ENCODE measurements around the gene SLC2A3.
"Not testable (repeated sequence)": the region's sequence is repeated elsewhere in the genome, so short reads cannot be mapped to it uniquely, and the experiment has no call there.

SLC2A3 gene

DNA sequence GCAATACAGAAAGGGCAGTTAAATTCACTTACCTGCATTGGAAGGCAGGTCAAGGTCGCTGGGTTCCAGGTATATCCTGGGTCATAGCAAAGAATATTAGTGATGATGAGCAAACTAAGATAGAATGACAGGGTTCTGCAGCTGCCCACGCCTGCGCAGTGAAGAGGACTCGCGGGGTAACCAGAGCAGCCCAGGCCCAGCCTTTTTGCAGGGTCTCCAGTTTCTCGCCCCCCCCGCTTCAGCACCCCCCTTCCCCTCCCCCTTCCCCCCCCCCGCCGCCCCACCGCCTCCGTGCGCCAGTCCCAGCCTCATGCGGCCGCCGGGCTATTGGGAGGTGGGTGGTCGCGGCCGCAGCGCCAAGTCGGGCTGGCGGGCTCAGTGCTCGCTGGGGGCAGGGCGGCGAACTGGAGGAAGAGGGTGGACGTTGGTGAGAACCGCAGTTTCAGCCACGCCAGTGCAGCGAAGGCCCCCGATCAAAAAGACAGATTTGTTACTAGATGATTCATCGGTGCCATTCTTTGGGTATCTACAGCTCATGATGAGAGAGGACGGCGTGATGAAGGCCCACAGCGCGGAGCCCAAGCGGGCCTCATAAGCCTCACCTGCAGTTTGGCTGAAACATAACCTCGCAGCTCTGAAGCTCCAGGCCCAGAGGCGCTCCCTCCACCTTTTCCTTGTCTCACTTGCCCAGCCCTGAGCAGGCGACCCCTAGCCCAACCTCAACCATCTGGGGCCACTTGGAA lies 20.2 kb downstream of the SLC2A3 start:
- H3K27ac ChIP-seq = no peak overlapping the region
- no peaks in the 10 kb centered on the region for H3K9me3 ChIP-seq (ENCODE audit: control insufficient read depth, low read length)
- no peak overlapping the region for H3K9ac ChIP-seq
- no peak overlapping the region for H3K4me2 ChIP-seq (ENCODE audit: low read length)
- no peaks in the 10 kb centered on the region for H3K27me3 ChIP-seq (ENCODE audit: control insufficient read depth, insufficient read depth, low read length)
- no peak overlapping the region for H3K4me3 ChIP-seq (ENCODE audit: low read depth, low read length)
- H3K4me1 ChIP-seq = no peaks in the 10 kb centered on the region
- H3K79me2 ChIP-seq = no peaks in the 10 kb centered on the region
- H3K36me3 ChIP-seq (ENCODE audit: control insufficient read depth, insufficient read depth, low read length) = no peaks in the 10 kb centered on the region
- TF ChIP-seq, protein P1, sequence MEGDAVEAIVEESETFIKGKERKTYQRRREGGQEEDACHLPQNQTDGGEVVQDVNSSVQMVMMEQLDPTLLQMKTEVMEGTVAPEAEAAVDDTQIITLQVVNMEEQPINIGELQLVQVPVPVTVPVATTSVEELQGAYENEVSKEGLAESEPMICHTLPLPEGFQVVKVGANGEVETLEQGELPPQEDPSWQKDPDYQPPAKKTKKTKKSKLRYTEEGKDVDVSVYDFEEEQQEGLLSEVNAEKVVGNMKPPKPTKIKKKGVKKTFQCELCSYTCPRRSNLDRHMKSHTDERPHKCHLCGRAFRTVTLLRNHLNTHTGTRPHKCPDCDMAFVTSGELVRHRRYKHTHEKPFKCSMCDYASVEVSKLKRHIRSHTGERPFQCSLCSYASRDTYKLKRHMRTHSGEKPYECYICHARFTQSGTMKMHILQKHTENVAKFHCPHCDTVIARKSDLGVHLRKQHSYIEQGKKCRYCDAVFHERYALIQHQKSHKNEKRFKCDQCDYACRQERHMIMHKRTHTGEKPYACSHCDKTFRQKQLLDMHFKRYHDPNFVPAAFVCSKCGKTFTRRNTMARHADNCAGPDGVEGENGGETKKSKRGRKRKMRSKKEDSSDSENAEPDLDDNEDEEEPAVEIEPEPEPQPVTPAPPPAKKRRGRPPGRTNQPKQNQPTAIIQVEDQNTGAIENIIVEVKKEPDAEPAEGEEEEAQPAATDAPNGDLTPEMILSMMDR (IDR thresholded peaks at IDR 0.05) = no peak
- H2AFZ ChIP-seq = no peak overlapping the region

DNA sequence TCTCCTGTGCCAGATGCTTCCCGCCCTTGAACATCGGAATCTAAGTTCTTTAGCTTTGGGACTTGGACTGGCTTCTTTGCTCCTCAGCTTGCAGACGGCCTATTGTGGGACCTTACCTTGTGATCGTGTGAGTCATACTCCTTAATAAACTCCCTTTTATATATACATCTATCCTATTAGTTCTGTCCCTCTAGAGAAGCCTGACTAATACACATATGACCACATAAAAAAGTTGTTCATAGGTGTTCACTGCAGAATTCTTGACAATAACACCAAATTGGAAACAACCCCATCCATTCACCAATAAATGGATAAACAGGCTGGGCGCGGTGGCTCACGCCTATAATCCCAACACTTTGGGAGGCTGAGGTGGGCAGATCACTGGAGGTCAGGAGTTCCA lies 25.9 kb downstream of the SLC2A3 start:
- H3K9ac ChIP-seq; H3K79me2 ChIP-seq; H3K9me3 ChIP-seq (ENCODE audit: control insufficient read depth, low read length); H3K27ac ChIP-seq; H3K36me3 ChIP-seq (ENCODE audit: control insufficient read depth, insufficient read depth, low read length); H3K4me1 ChIP-seq; H2AFZ ChIP-seq; H3K4me2 ChIP-seq (ENCODE audit: low read length); H3K4me3 ChIP-seq (ENCODE audit: low read depth, low read length); H3K27me3 ChIP-seq (ENCODE audit: control insufficient read depth, insufficient read depth, low read length): not testable (repeated sequence)

DNA sequence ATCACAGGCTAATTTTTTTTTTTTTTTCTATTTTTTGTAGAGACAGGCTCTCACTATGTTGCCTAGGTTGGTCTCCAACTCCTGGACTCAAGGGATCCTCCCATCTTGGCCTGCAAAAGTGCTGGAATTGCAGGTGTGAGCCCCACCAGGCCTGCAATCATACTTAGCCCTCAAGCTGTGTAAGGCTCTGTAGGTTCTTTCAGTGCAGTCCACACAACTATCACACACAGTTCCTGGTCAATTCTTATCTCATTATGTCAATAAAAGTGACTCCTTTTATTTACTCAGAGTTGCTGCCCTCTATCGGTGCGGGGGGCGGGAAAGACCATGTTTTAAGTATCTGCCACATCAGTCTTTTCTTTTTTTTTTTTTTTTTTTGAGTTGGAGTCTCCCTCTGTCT lies 29.0 kb downstream of the SLC2A3 start:
- Histone ChIP-seq H3K9ac (no peak overlapping the region), H3K79me2 (no peaks in the 10 kb centered on the region), H3K4me3 (ENCODE audit: low read depth, low read length) (no peak overlapping the region), H3K4me2 (ENCODE audit: low read length) (no peak overlapping the region), H3K27me3 (ENCODE audit: control insufficient read depth, insufficient read depth, low read length) (no peaks in the 10 kb centered on the region), H3K9me3 (ENCODE audit: control insufficient read depth, low read length) (no peaks in the 10 kb centered on the region), H3K27ac (no peak overlapping the region), H2AFZ (no peak overlapping the region), H3K36me3 (ENCODE audit: control insufficient read depth, insufficient read depth, low read length) (no peaks in the 10 kb centered on the region), H3K4me1 (no peaks in the 10 kb centered on the region)
- TF ChIP-seq, protein P1 (IDR thresholded peaks at IDR 0.05) = no peak

DNA sequence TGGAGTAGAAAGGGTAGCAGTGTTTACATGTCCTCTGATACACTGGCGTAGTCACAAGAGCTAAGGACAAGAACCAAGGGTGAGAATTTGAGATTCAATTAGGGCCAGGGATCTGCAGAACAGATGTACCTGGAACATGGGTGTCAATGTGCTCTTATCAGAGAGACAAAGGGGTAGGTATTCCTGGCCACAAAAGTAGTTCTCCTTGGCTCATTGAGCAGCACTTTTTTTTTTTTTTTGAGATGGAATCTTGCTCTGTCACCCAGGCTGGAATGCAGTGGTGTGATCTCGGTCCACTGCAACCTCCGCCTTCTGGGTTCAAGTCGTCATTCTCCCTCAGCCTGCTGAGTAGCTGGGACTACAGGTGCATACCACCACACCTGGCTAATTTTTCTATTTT lies 29.7 kb downstream of the SLC2A3 start:
- not testable (repeated sequence) for H2AFZ ChIP-seq; H3K9me3 ChIP-seq (ENCODE audit: control insufficient read depth, low read length); H3K27me3 ChIP-seq (ENCODE audit: control insufficient read depth, insufficient read depth, low read length); H3K27ac ChIP-seq; H3K4me3 ChIP-seq (ENCODE audit: low read depth, low read length); H3K9ac ChIP-seq; H3K36me3 ChIP-seq (ENCODE audit: control insufficient read depth, insufficient read depth, low read length); H3K79me2 ChIP-seq; H3K4me2 ChIP-seq (ENCODE audit: low read length); H3K4me1 ChIP-seq

DNA sequence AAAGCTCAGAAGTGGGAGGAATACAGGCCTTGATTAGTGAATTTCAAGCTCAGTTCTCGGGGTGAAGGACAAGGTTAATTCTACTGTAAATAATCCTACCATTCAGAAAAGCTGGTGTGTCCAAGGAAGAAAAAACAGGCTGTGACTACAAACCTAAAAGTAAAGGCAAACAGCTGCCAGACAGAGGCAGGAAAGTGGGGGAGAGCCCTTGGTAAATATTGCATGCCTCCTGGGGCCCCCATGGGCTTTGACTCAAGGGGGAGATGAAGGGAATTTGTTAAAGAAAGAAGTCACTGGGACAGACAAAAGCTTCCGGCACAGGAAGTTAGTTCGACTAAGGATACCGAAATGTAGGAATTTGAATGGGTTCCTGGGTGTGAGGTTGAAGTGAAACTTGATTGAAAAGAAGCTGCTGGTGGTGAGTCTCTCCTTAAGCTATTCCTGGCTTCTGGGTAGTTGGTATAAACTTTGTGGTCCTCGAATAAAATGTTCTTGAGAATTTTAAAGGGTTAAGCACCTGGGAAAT lies 30.3 kb downstream of the SLC2A3 start:
- not testable (repeated sequence) for H3K4me2 ChIP-seq (ENCODE audit: low read length); H3K4me1 ChIP-seq; H3K27ac ChIP-seq; H3K79me2 ChIP-seq; H3K4me3 ChIP-seq (ENCODE audit: low read depth, low read length); H3K9me3 ChIP-seq (ENCODE audit: control insufficient read depth, low read length); H3K27me3 ChIP-seq (ENCODE audit: control insufficient read depth, insufficient read depth, low read length); H3K36me3 ChIP-seq (ENCODE audit: control insufficient read depth, insufficient read depth, low read length); H3K9ac ChIP-seq; H2AFZ ChIP-seq

DNA sequence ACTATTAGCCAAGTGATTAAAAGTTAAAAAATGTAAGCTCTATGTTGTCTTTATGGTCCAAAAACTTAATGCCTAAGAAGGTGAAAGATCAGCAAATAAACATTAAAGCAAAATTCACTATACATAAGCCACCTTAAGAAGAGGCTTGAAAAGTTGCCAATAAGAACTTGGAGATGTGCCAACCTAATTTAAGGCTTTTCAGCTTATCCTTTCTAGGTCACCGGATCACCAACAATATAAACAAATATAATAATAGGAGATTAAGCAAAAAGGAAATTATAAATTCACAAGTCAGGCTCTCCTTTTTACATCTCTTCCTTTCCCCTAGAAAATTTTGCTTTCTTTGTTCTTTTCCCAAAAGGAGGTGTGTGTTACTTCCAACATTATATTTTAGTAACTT lies 30.9 kb downstream of the SLC2A3 start:
- H3K27ac ChIP-seq = no peak overlapping the region
- no peak overlapping the region for H2AFZ ChIP-seq
- no peaks in the 10 kb centered on the region for H3K36me3 ChIP-seq (ENCODE audit: control insufficient read depth, insufficient read depth, low read length)
- no peak overlapping the region for H3K9ac ChIP-seq
- H3K9me3 ChIP-seq (ENCODE audit: control insufficient read depth, low read length) = no peaks in the 10 kb centered on the region
- H3K79me2 ChIP-seq = no peaks in the 10 kb centered on the region
- no peaks in the 10 kb centered on the region for H3K4me1 ChIP-seq
- no peak overlapping the region for H3K4me2 ChIP-seq (ENCODE audit: low read length)
- TF ChIP-seq, protein P1 (IDR thresholded peaks at IDR 0.05) = no peak
- H3K27me3 ChIP-seq (ENCODE audit: control insufficient read depth, insufficient read depth, low read length) = no peaks in the 10 kb centered on the region
- H3K4me3 ChIP-seq (ENCODE audit: low read depth, low read length) = no peak overlapping the region

DNA sequence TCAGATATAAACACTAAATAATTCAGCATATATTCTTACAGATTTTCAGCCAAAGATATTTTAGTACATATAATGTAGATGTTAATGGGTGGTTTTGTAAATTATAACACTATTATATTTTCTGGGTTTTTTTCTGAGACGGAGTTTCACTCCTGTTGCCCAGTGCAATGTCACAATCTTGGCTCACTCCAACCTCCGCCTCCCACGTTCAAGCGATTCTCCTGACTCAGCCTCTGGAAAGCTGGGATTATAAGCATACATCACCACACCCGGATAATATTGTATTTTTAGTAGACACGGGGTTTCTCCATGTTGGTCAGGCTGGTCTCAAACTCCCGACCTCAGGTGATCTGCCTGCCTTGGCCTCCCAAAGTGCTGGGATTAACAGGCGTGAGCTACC lies 33.6 kb downstream of the SLC2A3 start:
- not testable (repeated sequence) for H3K79me2 ChIP-seq; H3K4me3 ChIP-seq (ENCODE audit: low read depth, low read length); H3K4me1 ChIP-seq

More for the DNA sequence above, 33.6 kb downstream of the SLC2A3 start:
- not testable (repeated sequence) for H3K36me3 ChIP-seq (ENCODE audit: control insufficient read depth, insufficient read depth, low read length); H2AFZ ChIP-seq; H3K27ac ChIP-seq; H3K9me3 ChIP-seq (ENCODE audit: control insufficient read depth, low read length); H3K27me3 ChIP-seq (ENCODE audit: control insufficient read depth, insufficient read depth, low read length); H3K4me2 ChIP-seq (ENCODE audit: low read length); H3K9ac ChIP-seq
